Gastrocnemius medialis (tissue), 4 donors: ENCODE results near the gene R3HDM2. TPM values are rescaled to one million over a fixed set of nuclear protein-coding genes. Genes with fewer than 3 reads are reported as not detected.

Source experiments
- ATAC-seq, 2 donors: fragments of 150-250 bp; one replicate each; pipeline ENCODE4 v1.9.1; 2016
- DNase-seq, 2 donors: peaks; one replicate each; pipeline ENCODE4 v3.0.0-alpha.2; 2019
- H3K27ac ChIP-seq, 4 donors: fragments of 200-600 bp; sonication (generic); 1 replicate in 1 of 4; 2 replicates in 3 of 4; pipeline ENCODE4 v1.5.1; 2016 to 2018; ENCODE audit warnings: mild to moderate bottlenecking in 2 of 4, moderate library complexity in 1 of 4
- H3K27me3 ChIP-seq, 3 donors: fragments of 200-600 bp; sonication (generic) in 2 of 3; 1 replicate in 1 of 3; 2 replicates in 2 of 3; pipeline versions ENCODE4 v1.5.1 to v1.6.0; 2016 to 2019; ENCODE audit warnings: mild to moderate bottlenecking in 1 of 3, moderate library complexity in 1 of 3
- H3K36me3 ChIP-seq, 2 donors: fragments of 200-600 bp; sonication (generic) in 1 of 2; one replicate each; pipeline ENCODE4 v1.5.1; 2017 to 2018
- H3K4me1 ChIP-seq, 2 donors: fragments of 200-600 bp; sonication (generic) in 1 of 2; one replicate each; pipeline ENCODE4 v1.5.1; 2016 to 2017; ENCODE audit warnings: mild to moderate bottlenecking in 2 of 2
- H3K4me3 ChIP-seq, 4 donors: fragments of 200-600 bp; sonication (generic) in 3 of 4; 1 replicate in 1 of 4; 2 replicates in 3 of 4; pipeline ENCODE4 v1.5.1; 2016 to 2019; ENCODE audit warnings: mild to moderate bottlenecking in 2 of 4
- H3K9me3 ChIP-seq, 3 donors: fragments of 200-600 bp; sonication (generic) in 2 of 3; 1 replicate in 1 of 3; 2 replicates in 2 of 3; pipeline ENCODE4 v1.5.1; 2016 to 2019
- CTCF ChIP-seq, 5 experiments: fragments of 450-650 bp in 3 of 5; fragments of 200-600 bp in 2 of 5; sonication (generic) in 2 of 5; IDR thresholded peaks in 4 of 5; conservative IDR thresholded peaks in 1 of 5; 1 replicate in 4 of 5; 2 replicates in 1 of 5; pipeline ENCODE4 v1.5.1; 2016 to 2019; ENCODE audit warnings: antibody characterized with exemption in 5 of 5, mild to moderate bottlenecking in 3 of 5, moderate library complexity in 3 of 5
- POLR2A ChIP-seq, 2 donors: fragments of 450-650 bp; IDR thresholded peaks; one replicate each; pipeline ENCODE4 v1.6.1; 2017; ENCODE audit warnings: antibody characterized with exemption in 2 of 2, mild to moderate bottlenecking in 2 of 2, moderate library complexity in 2 of 2
- in situ Hi-C, 4 donors: fragments of 200-750 bp; cut with MboI; loops; one replicate each; pipeline versions ENCODE4 v1.15.0 to v1.8.0; 2017; ENCODE audit warnings: low sequenced_read_pairs in 4 of 4
- intact Hi-C: fragments of 100-400 bp; cut with DNase I; formaldehyde crosslinking; loops from one replicate; pipeline ENCODE4 v1.15.1; 2023; ENCODE audit warnings: low total_unique reads
- total RNA-seq, 4 donors: library from RNA; depleted of rRNA; stranded (reverse); fragments of >200 nt; gene quantifications; one replicate each; pipeline versions ENCODE4 v1.1.0 to v1.2.3, GENCODE V29; 2016

The R3HDM2 gene
- total RNA-seq, 4 donors from 2014 or later: 24.1 to 27.1 (median 25.6) TPM

- H3K9me3 ChIP-seq: no peaks in the 10 kb centered on the region
- TF ChIP-seq CTCF (IDR thresholded peaks at IDR 0.05 in 4 of 5, conservative IDR thresholded peaks at IDR 0.05 in 1 of 5) (peak; percentile 58 to 80 (median 72)), POLR2A (IDR thresholded peaks at IDR 0.05) (no peak)
- intact Hi-C loops (loop anchor here (1.0 kb wide), 1 partner anchor 25 kb away; no protein-coding TSS in a partner anchor), in situ Hi-C loops (no loop called here)
- DNase-seq (peak in 1 of 2 donors; percentile 24), ATAC-seq (peak; percentile 51 to 55)
- H3K36me3 ChIP-seq: no peaks in the 10 kb centered on the region
- no peak overlapping the region for H3K4me3 ChIP-seq
- no peak overlapping the region for H3K27ac ChIP-seq
- peaks cover 6 to 23% of the 10 kb centered on the region in 2 donors for H3K4me1 ChIP-seq
- H3K27me3 ChIP-seq: peaks cover 42 to 47% (median 43%) of the 10 kb centered on the region in 3 donors
These were observed 216.5 kb downstream of the R3HDM2 start for GRCh38 chr12:57214398-57214781.

GRCh38 chr12:57213763-57214397, 217.0 kb downstream of the R3HDM2 start:
- in situ Hi-C loops (no loop called here), intact Hi-C loops (loop anchor here (1.0 to 2.0 kb wide), 3 partner anchors 25 to 239 kb away; no protein-coding TSS in a partner anchor)
- H3K4me1 ChIP-seq: peaks cover 6 to 23% of the 10 kb centered on the region in 2 donors
- H3K9me3 ChIP-seq: no peaks in the 10 kb centered on the region
- H3K36me3 ChIP-seq: no peaks in the 10 kb centered on the region
- peaks cover 37 to 42% (median 38%) of the 10 kb centered on the region in 3 donors for H3K27me3 ChIP-seq
- TF ChIP-seq POLR2A (IDR thresholded peaks at IDR 0.05) (no peak), CTCF (IDR thresholded peaks at IDR 0.05 in 4 of 5, conservative IDR thresholded peaks at IDR 0.05 in 1 of 5) (no peak)
- no peak overlapping the region for H3K4me3 ChIP-seq
- no peak for DNase-seq
- H3K27ac ChIP-seq: no peak overlapping the region
- peak; percentile 2 to 4 for ATAC-seq

- DNase-seq: peak; percentile 72 to 85
- no peak overlapping the region for H3K27ac ChIP-seq
- no peaks in the 10 kb centered on the region for H3K9me3 ChIP-seq
- in situ Hi-C loops: no loop called here
- H3K27me3 ChIP-seq: peaks cover 30 to 35% (median 34%) of the 10 kb centered on the region in 3 donors
- peaks cover 6 to 23% of the 10 kb centered on the region in 2 donors for H3K4me1 ChIP-seq
- H3K4me3 ChIP-seq: no peak overlapping the region
- no peak for TF ChIP-seq POLR2A (IDR thresholded peaks at IDR 0.05)
- TF ChIP-seq CTCF (IDR thresholded peaks at IDR 0.05 in 4 of 5, conservative IDR thresholded peaks at IDR 0.05 in 1 of 5): peak; percentile 78 to 98 (median 91)
- ATAC-seq: peak; percentile 75 to 78
- intact Hi-C loops: loop anchor here (2.0 kb wide), 2 partner anchors 64 to 240 kb away; no protein-coding TSS in a partner anchor
- no peaks in the 10 kb centered on the region for H3K36me3 ChIP-seq
These were observed 217.7 kb downstream of the R3HDM2 start for GRCh38 chr12:57213058-57213715.

- TF ChIP-seq CTCF (IDR thresholded peaks at IDR 0.05 in 4 of 5, conservative IDR thresholded peaks at IDR 0.05 in 1 of 5): no peak
- TF ChIP-seq POLR2A (IDR thresholded peaks at IDR 0.05): no peak
- no peaks in the 10 kb centered on the region for H3K36me3 ChIP-seq
- no peak overlapping the region for H3K4me3 ChIP-seq
- peaks cover 25 to 30% (median 29%) of the 10 kb centered on the region in 3 donors for H3K27me3 ChIP-seq
- H3K4me1 ChIP-seq: peaks cover 6 to 23% of the 10 kb centered on the region in 2 donors
- no peak for DNase-seq
- in situ Hi-C loops: no loop called here
- H3K9me3 ChIP-seq: no peaks in the 10 kb centered on the region
- ATAC-seq: no peak
- H3K27ac ChIP-seq: no peak overlapping the region
- intact Hi-C loops: loop anchor here (2.0 kb wide), 2 partner anchors 64 to 240 kb away; no protein-coding TSS in a partner anchor
These were observed 218.2 kb downstream of the R3HDM2 start for GRCh38 chr12:57212701-57213057.
